HG03045 (cell line): ENCODE data around the gene GPS1.

ENCODE experiments used
- ATAC-seq: cut with Tn5 transposase; IDR thresholded peaks from one replicate; pipeline ENCODE4 v1.9.1; 2021; ENCODE audit warnings: mild to moderate bottlenecking, moderate library complexity; ENCODE audit not compliant: unreplicated experiment

GPS1 gene

DNA sequence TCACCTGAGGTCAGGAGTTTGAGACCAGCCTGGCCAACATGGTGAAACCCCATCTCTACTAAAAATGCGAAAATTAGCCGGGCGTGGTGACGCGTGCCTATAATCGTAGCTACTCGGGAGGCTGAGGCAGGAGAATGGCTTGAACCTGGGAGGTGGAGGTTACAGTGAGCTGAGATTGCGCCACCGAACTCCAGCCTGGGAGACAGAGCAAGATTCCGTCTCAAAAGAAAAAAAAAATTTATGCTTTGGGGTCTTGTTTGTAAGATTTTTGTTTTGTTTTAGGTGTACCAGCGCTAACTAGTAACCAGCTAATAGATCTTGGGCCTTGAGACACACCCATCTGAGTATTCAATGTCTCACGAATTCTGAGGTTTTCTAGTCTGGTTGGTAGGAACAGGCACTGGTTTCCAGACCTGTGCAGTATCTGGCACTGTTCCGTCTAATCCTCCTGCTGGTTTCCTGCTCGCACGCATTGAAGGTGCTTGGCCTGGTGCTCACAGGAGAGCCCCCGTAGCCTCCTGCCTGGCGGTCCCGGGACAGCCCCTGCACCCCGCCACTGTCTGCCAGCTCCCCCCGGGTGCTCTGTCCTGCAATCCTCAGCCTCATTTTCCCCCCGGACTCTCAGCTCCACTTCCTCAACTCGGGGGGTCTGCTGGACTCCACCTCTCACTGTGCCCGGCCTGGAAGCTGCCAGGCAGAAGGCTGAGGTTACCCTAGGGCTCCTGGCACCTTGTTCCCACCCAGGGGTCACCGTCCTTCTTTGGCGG is 24.5 kb downstream of the GPS1 start:
- no peak for ATAC-seq

DNA sequence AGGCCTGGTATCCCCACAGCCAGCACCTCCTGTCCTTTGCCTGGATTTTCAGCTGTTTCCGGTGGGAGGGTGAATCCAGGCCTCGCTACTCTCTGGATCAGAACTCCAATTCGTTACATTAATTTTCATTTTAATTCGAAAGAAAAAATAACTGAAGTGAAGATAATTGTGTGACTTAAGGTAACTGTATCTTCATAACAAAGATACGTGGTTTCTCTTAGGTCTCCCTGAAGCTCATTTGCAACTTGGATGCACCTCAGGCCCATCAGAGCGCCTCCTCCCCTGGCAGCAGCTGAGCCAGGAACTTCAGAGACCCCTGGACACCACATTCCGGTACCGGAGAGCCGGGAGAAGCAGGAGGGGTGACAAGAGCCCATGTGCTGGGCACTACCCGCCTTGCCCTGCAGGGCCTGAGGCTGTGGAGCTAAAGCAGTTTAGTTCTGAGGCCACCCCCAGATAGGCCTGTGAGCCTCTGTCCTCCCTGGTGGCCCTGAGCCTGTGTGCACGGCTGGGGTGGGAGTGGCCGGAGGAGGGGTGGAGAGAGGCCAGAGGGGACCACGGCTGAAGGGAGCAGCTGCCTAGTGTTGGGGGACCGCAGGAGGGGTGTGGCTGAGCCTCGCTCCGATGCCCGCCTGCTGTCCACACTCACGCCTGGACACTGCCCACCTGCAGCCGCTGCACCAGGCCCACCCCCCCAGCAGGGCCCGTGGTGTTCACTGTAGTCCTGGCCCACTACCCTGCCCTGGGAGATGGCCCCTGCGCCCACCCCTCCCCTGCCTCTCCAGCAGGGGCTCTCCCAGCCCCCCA is 25.3 kb downstream of the GPS1 start:
- no peak for ATAC-seq

DNA sequence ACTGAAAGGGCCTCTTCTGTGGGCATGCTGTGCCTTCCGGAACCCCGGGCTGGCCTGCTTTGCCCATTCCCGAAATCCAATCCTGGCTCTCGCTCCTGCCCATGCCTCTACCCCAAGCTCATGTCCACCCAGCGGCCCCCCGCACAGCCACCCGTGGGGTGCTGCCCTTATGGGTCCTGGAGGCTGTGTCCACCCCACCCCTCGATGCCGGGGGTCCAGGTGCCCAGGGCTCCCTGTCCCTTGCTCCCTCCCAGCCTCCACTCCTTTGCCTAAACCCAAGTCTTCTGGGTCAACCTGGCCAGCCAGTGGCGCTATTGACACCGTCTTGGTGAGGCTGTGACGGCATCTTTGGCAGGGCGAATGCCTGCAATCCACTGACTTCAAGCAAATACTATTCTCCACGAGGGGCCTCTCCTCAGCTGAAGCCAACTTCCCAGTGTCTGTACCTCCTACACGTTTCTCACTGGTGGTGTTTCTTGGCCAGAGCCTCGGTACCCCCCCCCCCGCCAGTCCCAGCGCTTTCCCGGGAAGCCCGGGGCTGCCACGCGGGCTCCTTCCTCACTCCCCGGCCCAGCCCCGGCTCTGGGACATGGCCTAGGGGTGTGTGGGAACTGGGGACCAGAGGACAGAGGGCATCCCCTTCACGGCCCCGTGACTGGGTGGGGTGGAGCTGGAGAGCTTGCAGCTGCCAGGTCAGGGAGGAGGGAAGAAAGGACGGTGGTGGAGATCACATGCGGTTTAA is 26.1 kb downstream of the GPS1 start:
- ATAC-seq = no peak

DNA sequence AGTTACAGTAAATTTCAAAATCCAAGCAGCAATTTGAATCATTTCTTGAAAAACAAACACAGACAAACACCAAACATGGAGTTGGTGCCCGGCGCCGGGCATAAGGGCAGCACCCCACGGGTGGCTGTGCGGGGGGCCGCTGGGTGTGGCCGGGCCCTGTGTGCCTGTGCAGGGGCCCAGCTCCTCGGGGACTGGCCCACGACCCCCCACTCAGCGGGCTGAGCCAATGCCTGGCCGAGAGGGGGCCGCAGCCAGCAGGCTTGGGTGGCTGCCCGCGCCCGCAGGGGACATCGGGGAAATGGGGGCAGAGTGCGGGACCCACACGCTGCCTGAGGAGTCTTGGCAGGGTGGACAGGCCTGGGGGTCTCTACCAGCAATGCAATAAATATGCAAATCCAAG is 26.7 kb downstream of the GPS1 start:
- ATAC-seq = no peak

DNA sequence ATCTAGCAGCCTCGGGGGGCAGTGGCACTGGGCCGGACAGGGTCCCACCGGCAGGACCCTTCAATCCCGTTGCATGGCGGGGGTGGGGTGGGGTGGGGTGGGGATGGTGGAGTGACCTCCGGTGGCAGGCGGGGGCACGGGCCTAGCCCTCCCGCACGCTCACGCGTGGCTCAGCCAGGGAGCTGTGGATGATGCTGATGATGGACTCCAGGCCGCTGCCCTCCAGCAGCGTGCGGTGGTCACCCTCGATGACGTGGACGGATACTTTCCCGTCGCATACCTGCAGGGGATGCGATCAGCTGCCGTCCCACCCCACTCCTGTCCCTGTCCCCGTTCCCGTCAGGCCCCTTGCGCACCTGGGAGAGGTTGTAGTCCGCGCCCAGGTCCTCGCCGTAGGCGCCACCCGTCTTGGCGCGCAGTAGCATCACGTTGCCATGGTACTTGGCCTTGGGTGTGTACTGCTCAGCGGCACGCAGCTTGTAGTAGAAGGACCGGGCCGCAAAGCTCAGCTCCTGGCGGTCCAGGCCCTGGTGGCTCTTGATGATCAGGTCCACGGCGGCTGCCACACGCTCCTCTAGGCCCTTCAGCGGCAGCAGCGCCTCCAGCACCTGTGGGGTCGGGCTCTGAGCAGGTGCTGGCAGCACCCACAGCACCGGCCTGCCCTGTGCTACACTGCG is 27.4 kb downstream of the GPS1 start:
- no peak for ATAC-seq

DNA sequence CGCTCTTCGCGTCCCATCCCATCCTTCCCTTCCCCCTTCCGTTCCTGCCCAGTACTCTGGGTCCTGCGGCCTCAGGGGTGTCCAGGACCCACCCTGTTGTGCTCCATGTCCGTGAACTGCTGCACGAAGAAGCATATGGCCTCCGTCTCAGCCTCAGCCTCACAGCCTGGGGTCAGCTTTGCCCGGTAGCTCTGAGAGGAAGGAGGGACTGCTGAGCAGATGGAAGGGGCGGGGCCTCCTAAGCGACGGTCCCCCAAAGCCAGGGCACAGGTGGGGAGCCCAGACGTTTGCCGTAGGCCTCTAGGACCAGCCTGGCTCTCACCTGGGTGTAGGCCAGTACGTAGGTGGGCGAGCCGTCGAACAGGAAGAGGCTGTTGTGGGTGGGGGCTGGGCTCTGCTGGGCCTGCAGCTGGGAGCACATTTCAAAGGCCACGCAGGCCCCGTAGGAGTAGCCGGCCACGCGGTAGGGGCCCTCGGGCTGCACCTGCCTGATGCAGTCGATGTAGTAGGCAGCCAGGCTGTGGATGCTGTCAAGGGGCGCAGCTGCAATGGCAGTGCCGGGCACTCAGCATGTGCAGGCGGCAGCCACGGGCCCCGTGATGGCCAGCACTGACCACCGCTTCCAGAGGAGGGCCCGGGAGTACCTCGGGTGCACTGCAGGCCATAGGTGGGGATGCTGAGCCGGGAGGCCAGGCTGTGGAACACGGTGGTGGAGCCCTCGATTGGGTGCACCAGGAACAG is 28.5 kb downstream of the GPS1 start:
- no peak for ATAC-seq

DNA sequence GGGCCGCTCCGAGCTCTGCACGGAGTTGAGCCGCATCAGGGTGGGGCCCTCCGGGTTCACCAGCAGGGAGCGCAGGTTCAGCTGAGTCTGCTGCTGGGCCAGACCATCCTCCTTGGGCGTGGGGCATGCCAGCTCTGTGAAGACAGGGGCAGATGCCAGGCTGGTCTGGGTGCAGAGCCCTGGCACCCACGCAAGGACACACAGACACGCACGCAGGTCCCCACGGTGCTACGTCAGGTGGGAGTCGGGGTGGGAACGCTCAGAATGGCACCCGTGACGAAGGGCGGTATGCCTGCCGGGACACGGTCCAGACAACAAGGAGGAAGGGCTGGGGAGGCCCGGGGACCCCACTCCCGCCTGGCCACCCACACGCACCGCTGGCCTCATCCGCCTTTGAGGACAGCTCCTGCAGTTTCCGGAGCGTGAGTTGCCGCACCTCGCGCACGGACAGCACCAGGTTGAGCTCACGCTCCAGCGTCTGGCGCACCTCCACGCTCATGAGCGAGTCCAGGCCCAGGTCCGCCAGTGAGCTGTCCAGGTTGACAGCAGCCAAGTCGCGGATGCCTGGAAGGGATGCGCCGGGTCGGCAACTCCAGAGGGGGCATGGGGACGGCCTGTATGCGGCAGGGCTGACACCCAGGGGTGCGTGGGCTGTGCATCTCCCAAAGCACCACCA is 29.2 kb downstream of the GPS1 start:
- ATAC-seq = no peak

DNA sequence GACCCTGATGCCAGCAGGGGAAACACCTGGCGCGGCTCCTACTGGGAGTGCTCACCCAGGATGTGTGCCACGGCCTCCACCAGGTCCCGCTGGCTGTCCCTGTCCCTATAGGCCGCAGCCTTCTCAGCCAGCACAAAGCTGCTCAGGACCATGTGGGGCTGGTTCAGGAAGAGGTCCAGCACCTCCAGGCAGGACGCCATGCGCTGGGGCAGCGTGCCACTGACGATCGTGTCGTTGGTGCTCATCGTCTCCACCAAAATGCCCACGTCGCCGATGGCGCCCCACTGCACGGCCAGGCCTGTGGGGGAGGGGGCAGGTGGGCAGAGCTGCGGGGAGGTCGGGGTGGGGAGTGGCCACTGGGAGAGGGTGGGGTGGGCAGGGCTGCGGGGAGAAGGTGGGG is 29.8 kb downstream of the GPS1 start:
- no peak for ATAC-seq

DNA sequence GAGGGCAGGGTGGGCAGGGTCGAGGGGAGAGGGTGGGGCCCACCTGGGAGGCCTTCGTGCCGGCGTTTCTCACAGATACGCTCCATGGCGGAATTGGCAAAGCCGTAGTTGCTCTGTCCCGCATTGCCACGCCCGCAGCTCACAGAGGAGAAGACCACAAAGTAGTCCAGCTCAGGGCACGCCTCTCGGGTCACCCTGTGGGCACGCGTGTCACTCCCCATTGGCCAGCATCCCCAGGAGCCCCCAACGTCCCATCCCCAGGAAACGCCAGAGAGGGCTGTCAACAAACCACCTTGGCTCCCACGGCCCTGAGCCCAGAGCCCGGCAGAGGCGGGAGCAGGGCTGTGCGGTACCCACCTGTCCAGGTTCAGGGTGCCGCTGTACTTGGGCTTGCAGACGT is 30.3 kb downstream of the GPS1 start:
- ATAC-seq = no peak

DNA sequence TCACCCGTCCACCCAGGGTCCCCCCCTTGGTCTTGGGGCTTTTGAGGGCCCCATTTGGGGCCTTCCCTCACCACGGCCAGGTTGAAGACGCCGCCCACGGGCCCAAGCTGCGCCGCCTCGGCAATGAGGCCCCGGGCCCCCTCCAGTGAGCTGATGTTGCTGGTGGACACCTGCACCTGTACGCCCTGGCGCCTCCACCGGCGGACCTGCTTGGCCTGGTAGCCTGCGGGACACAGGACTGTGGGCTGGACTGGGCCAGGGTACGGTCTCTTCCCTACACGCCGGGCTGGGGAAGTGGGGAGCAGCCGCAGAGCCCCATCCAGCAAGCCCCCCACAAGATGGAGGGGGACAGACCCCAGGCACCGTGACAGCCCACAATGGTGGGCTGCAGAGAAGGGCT is 30.8 kb downstream of the GPS1 start:
- ATAC-seq = no peak

DNA sequence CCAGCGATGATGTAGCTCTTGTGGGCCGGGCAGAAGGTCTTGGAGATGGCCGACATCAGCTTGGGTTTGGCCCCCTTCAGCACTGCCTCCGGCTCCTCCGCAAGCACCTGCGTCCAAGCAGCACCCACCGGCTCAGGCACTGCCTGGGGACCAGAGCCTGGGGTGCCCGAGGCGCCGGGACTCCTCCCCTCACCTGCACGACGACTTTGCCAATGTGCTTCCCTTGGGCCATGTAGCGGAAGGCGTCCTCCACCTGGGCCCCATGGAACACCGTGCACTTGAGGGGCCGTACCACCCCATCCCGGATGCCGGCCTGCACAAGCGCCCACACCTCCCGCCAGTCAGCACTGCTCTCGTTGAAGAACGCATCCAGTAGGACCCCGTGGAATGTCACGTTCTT is 31.3 kb downstream of the GPS1 start:
- no peak for ATAC-seq

DNA sequence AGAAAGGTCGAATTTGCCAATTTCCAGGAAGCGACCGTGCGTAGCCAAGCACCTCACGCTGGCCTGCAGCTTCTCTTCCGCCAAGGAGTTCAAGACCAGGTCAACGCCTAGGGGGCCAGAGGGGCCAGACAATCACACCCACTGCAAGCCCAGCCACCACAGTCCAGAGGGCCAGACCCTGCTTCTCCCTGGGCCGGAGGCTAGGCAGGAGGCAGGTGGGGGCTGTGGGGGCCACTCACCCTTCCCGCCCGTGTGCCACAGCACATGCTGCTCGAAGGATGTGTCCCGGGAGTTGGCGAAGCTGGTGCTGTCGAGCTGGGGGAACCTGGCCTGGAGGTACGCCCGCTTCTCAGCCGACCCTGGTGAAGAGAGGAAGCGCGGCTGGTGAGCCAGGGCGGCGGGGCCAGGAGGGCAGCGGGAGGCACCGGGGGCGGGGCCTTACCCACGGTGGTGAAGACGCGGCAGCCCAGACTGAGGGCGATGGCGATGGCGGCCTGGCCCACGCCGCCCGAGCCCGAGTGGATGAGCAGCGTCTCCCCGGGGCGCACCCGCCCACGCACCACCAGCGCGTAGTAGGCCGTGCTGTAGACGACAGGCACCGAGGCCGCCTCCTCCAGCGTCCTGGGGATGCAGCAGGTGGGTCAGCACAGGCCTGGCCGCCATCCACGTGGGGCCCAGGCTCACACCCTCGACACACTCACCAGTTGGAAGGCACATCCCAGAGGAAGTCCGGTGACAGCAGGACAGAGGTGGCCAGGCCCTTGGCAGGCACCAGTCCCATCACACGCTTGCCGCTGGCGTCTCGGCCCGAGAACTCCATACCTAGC is 32.0 kb downstream of the GPS1 start:
- ATAC-seq = no peak

DNA sequence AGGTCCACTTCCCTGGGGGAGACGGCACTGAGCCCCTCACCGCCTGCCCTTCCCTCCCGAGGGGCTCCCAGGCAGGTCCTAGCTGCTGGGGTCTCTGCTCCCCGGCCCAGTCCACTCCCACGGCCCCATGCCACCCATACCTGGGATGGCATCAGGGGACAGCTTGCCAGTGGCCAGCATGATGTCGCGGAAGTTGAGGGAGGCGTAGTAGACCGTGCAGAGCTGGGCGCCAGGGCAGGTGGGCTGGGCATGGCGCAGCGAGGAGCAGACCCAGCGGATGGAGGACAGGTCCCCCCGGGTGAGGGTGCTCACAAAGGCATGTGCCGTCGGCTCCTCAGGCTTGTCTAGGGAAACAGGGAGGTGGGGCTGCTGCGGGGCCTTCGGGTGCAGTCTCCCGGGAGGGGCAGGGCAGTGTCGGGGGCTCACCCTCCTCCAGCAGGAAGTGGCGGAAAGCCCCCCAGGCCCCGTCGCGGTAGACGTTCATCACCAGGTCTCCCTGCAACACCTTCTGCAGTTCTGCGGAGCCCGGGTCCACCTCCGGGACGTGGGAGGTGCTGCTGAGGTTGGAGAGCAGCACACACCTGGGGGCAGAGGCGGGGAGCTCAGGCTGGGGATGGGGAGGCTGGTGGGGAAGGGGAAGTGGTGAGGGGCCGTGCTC is 32.8 kb downstream of the GPS1 start:
- no peak for ATAC-seq

DNA sequence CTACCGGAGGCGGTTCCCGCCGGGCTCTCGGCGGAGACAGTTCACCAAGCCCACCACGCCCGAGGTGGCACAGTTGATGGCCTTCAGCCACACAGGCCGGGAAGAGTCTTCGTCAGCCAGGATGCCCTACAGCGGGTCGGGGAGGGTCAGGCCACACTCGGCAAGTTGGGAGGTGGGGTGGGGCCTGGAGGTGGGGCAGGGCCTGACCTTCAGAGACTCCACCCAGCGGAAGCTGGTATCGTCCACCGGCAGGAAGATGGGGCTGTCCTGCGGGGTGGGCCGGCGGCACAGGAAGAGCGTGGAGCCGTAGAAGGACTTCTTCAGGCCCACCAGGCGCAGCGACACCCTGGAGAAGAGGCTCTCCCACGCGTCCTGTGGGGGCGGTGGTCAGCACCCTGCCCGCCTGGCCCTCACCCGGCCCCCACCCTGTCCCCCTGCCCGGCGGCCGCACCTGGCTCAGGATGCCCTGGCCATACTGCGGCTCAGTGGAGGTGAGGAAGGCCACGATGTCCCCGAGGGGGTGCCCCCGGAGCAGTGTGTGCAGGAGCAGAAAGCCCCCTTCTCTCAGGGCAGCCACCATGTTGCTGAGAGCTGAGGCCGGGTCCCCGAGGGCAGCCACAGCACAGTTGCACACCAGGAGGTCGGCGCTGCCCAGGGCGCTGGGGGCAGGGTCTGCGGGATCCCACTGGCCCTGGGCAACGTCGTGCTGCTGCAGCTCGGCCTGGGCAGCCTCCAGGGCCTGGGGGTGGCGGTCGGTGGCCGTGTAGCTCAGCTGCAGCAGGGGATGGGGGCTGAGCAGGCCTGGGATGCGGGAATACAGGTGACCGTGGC is 33.5 kb downstream of the GPS1 start:
- ATAC-seq = no peak

DNA sequence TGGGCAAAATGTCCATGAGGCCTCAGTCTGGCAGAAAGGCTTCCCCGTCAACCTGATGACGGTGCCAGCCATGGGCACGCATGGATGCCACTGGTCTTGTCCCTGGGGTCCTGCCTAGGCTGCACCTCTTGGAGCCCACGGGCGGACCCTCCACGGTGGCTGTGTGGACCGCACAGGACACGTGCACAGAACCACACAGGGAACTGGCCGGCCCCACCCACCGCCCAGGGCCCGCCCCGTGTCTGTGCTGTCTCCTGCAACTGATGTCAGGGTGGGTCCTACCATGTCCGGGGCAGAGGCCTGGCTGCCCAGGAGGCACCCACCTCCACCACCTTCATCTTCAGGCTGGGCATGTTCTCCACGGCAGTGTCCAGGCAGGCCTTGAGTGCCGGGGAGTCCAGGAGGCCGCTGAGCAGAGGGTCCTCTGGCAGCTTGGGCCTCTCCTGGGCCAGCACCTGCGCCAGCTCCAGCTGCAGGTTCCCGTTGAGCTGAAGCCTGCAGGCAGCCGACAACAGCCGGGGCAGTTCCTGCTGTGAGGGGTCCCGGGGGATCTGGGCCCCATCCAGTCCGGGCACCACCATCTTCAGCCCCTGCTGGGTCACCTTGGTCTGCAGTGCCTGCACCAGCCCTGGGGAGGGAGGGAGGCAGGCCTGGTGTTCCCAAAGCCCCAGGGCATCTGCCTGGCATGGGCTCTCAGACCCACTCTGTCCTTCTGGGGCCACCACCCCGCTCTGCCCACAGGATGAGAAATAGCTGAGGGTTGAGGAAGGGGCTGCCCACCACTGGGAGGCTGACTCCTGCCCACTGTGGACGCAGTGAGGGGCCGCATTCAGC is 34.5 kb downstream of the GPS1 start:
- ATAC-seq = no peak

DNA sequence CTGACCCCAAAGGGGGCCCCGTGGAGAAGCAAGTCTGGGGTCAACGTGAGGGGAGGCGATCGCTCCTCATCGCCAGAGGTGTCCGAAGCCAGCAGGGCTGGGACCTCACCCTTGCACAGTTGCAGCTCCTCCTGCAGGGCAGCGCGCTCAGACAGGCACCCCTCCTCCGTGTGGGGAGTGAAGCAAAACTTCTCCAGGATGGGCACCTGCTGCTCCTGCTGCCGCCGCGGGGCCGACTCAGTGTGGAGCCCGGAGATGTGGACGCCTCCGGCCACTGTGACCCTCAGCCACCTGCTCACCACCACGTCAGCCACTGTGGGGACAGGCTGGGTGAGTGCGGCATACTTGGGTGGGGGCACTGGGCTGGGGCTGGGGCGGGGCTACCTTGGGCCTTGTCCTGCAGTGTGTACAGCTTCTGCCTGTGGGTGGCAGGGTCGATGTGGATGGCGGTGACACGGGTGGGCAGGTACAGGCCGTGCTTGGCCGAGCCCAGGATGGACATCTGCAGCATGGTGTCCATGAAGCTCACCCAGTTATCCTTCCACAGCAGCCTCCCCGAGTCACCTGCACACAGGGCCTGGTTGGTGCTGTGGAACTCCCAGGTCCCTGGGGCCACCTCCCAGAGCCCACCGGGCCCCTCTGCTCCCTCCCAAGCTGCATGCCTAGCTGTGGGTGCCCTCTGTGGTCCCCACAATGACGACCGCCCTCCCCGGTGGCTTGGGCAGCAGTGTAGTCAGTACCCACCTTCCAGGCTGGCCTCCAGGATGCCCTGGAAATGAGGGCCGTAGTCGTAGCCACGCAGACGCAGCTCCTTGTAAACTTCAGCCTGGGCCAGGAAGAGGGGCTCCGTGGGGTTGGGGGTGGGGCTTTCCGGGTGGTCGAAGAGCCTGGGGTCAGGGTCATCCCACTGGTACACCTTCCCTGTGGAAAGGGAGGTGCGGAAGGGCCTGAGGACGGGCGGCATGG is 35.5 kb downstream of the GPS1 start:
- ATAC-seq = no peak
